Duodenal mucosa (tissue), 2 donors: ENCODE data around the gene PNPLA6.

ENCODE experiments used
- H3K27ac ChIP-seq: one replicate; pipeline ENCODE4 v1.7.0; 2013; ENCODE audit warnings: low read depth, low read length
- H3K27me3 ChIP-seq, 2 donors: one replicate each; pipeline ENCODE4 v1.7.0; 2013; ENCODE audit warnings: low read length in 2 of 2, control low read depth in 1 of 2; ENCODE audit not compliant: insufficient read depth in 2 of 2, control insufficient read depth in 1 of 2
- H3K36me3 ChIP-seq, 2 donors: one replicate each; pipeline ENCODE4 v1.7.0; 2013; ENCODE audit warnings: low read length in 2 of 2, control low read depth in 1 of 2; ENCODE audit not compliant: insufficient read depth in 2 of 2, control insufficient read depth in 1 of 2
- H3K4me1 ChIP-seq, 2 donors: one replicate each; pipeline ENCODE4 v1.7.0; 2013; ENCODE audit warnings: low read length in 2 of 2, control low read depth in 1 of 2; ENCODE audit not compliant: insufficient read depth in 2 of 2, control insufficient read depth in 1 of 2
- H3K4me3 ChIP-seq, 2 donors: one replicate each; pipeline ENCODE4 v1.7.0; 2013; ENCODE audit warnings: low read length in 2 of 2, low read depth in 1 of 2
- H3K9ac ChIP-seq, 2 donors: one replicate each; pipeline ENCODE4 v1.7.0; 2013; ENCODE audit warnings: low read length in 2 of 2, low read depth in 1 of 2
- H3K9me3 ChIP-seq, 2 donors: one replicate each; pipeline ENCODE4 v1.7.0; 2013; ENCODE audit warnings: low read length in 2 of 2, control low read depth in 1 of 2; ENCODE audit not compliant: control insufficient read depth in 1 of 2

The PNPLA6 gene

GRCh38 chr19:7541828-7542443 is 6.4 kb downstream of the PNPLA6 start:
- Histone ChIP-seq H3K27ac (no peak overlapping the region), H3K9ac (no peak overlapping the region), H3K9me3 (no peaks in the 10 kb centered on the region), H3K4me1 (no peaks in the 10 kb centered on the region), H3K36me3 (peaks cover 14 to 41% of the 10 kb centered on the region in 2 donors), H3K4me3 (no peak overlapping the region), H3K27me3 (no peaks in the 10 kb centered on the region)

- Histone ChIP-seq H3K27me3 (no peaks in the 10 kb centered on the region), H3K27ac (no peak overlapping the region), H3K4me3 (no peak overlapping the region), H3K4me1 (no peaks in the 10 kb centered on the region), H3K9ac (no peak overlapping the region), H3K36me3 (peaks cover 9 to 41% of the 10 kb centered on the region in 2 donors), H3K9me3 (no peaks in the 10 kb centered on the region)
These were observed 7.2 kb downstream of the PNPLA6 start for GRCh38 chr19:7542556-7543348.

GRCh38 chr19:7544626-7545025 is 9.1 kb downstream of the PNPLA6 start:
- Histone ChIP-seq H3K4me1 (no peaks in the 10 kb centered on the region), H3K36me3 (peaks cover 9 to 36% of the 10 kb centered on the region in 2 donors)

DNA sequence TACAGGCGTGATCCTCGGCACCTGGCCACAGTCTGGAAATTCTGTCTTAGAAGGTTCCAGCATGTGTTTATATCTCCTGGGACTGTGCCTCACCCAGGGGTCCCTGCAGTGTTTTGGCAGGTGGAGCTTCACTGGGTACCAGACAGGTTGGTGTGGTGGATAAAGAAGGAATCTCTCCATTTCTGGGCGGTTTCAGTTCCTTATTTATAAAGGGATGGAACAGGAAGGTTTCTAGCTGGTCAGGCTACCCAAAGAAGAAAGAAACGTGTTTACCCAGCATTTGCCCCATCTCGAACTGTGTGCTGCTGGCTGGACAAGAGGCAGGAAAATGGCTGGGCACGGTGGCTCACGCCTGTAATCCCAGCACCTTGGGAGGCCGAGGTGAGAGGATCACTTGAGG is 9.8 kb downstream of the PNPLA6 start:
- no peak overlapping the region for H3K9ac ChIP-seq
- H3K27me3 ChIP-seq, result no peaks in the 10 kb centered on the region
- H3K9me3 ChIP-seq, result no peaks in the 10 kb centered on the region
- no peaks in the 10 kb centered on the region for H3K4me1 ChIP-seq
- no peak overlapping the region for H3K4me3 ChIP-seq
- H3K36me3 ChIP-seq, result peaks cover 9 to 36% of the 10 kb centered on the region in 2 donors
- H3K27ac ChIP-seq, result no peak overlapping the region

More at GRCh38 chr19:7544626-7545025, 9.1 kb downstream of the PNPLA6 start:
- no peak overlapping the region for H3K27ac ChIP-seq
- no peaks in the 10 kb centered on the region for H3K9me3 ChIP-seq
- H3K27me3 ChIP-seq, result no peaks in the 10 kb centered on the region
- no peak overlapping the region for H3K9ac ChIP-seq
- no peak overlapping the region for H3K4me3 ChIP-seq

- Histone ChIP-seq H3K27ac (no peak overlapping the region), H3K27me3 (no peaks in the 10 kb centered on the region), H3K9ac (no peak overlapping the region), H3K36me3 (peaks cover 9 to 36% of the 10 kb centered on the region in 2 donors), H3K4me3 (no peak overlapping the region), H3K4me1 (no peaks in the 10 kb centered on the region), H3K9me3 (no peaks in the 10 kb centered on the region)
These were observed 10.4 kb downstream of the PNPLA6 start for GRCh38 chr19:7545904-7546303.

GRCh38 chr19:7547159-7547558 is 11.6 kb downstream of the PNPLA6 start:
- no peak overlapping the region for H3K27ac ChIP-seq
- H3K36me3 ChIP-seq, result peaks cover 8 to 25% of the 10 kb centered on the region in 2 donors
- H3K4me1 ChIP-seq, result no peaks in the 10 kb centered on the region
- no peak overlapping the region for H3K9ac ChIP-seq
- no peak overlapping the region for H3K4me3 ChIP-seq
- no peaks in the 10 kb centered on the region for H3K9me3 ChIP-seq
- no peaks in the 10 kb centered on the region for H3K27me3 ChIP-seq

DNA sequence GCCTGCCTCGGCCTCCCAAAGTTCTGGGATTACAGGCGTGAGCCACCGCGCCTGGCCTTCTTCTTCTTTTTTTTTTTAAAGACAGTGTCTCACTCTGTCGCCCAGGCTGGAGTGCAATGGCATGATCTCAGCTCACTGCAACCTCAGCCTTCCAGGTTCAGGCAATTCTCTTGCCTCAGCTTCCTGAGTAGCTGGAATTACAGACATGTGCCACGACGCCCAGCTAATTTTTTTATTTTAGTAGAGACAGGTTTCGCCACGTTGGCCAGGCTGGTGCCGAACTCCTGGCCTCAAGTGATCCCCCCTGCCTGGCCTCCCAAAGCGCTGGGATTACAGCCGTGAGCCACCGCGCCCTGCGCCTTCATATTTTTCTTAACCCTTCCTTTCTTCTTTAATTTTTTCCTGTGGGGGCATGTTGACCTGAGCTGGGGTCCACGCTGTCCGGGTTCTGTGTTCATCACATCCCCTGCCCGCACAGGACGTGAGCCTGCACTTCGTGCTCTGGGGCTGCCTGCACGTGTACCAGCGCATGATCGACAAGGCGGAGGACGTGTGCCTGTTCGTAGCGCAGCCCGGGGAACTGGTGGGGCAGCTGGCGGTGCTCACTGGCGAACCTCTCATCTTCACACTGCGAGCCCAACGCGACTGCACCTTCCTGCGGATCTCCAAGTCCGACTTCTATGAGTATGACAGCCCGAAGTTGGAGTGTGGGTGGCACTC is 14.1 kb downstream of the PNPLA6 start:
- Histone ChIP-seq H3K9ac (no peak overlapping the region), H3K4me1 (no peaks in the 10 kb centered on the region), H3K27me3 (no peaks in the 10 kb centered on the region), H3K27ac (no peak overlapping the region), H3K9me3 (no peaks in the 10 kb centered on the region), H3K36me3 (peaks cover 1 to 14% of the 10 kb centered on the region in 2 donors), H3K4me3 (no peak overlapping the region)

- Histone ChIP-seq H3K9ac (no peak overlapping the region), H3K4me3 (no peak overlapping the region), H3K27ac (no peak overlapping the region), H3K36me3 (peaks cover 5 to 17% of the 10 kb centered on the region in 2 donors), H3K4me1 (no peaks in the 10 kb centered on the region), H3K27me3 (no peaks in the 10 kb centered on the region), H3K9me3 (no peaks in the 10 kb centered on the region)
These were observed 14.8 kb downstream of the PNPLA6 start for GRCh38 chr19:7550169-7550770.

GRCh38 chr19:7550987-7551761 is 15.7 kb downstream of the PNPLA6 start:
- no peak overlapping the region for H3K27ac ChIP-seq

More at GRCh38 chr19:7550987-7551761, 15.7 kb downstream of the PNPLA6 start:
- peaks cover 5 to 20% of the 10 kb centered on the region in 2 donors for H3K36me3 ChIP-seq
- H3K9ac ChIP-seq, result no peak overlapping the region
- peak overlapping the region; percentile 45 to 58 for H3K4me3 ChIP-seq
- no peaks in the 10 kb centered on the region for H3K4me1 ChIP-seq
- no peaks in the 10 kb centered on the region for H3K27me3 ChIP-seq
- no peaks in the 10 kb centered on the region for H3K9me3 ChIP-seq
